Left lung (tissue), 10 donors: Measurements from ENCODE around the gene APOO. TPM values are rescaled to one million over a fixed set of nuclear protein-coding genes. Genes with fewer than 3 reads are reported as not detected.

ENCODE experiments used
- ATAC-seq: fragments of 200-7000 bp; cut with Tn5 transposase; one replicate; pipeline ENCODE4 v1.9.1; 2020; ENCODE audit warnings: moderate library complexity
- DNase-seq, 4 donors: peaks; one replicate each; pipeline ENCODE4 v3.0.0-alpha.2; 2013 to 2020
- H3K27ac ChIP-seq, 2 donors: fragments of 200-600 bp; sonication (generic) in 1 of 2; one replicate each; pipeline versions ENCODE4 v1.5.0 to v1.8.0; 2020 to 2021
- H3K27me3 ChIP-seq, 2 donors: fragments of 200-600 bp; sonication (generic) in 1 of 2; one replicate each; pipeline versions ENCODE4 v1.5.0 to v1.8.0; 2020 to 2021
- H3K36me3 ChIP-seq, 2 donors: fragments of 200-600 bp; sonication (generic) in 1 of 2; one replicate each; pipeline versions ENCODE4 v1.5.0 to v1.8.0; 2020 to 2021
- H3K4me1 ChIP-seq, 2 donors: fragments of 200-600 bp; one replicate each; pipeline ENCODE4 v1.8.0; 2021
- H3K4me3 ChIP-seq, 2 donors: fragments of 200-600 bp; sonication (generic) in 1 of 2; one replicate each; pipeline versions ENCODE4 v1.5.0 to v1.8.0; 2020 to 2021; ENCODE audit warnings: mild to moderate bottlenecking in 1 of 2
- H3K9me3 ChIP-seq, 2 donors: fragments of 200-600 bp; sonication (generic) in 1 of 2; one replicate each; pipeline versions ENCODE4 v1.5.0 to v1.8.0; 2020 to 2021
- CTCF ChIP-seq, 2 donors: fragments of 200-600 bp; sonication (generic) in 1 of 2; IDR thresholded peaks; one replicate each; pipeline versions ENCODE4 v1.5.0 to v1.8.0; 2021; ENCODE audit warnings: antibody characterized with exemption in 2 of 2
- intact Hi-C, 2 donors: fragments of 100-400 bp; cut with DNase I; formaldehyde crosslinking; loops; one replicate each; pipeline versions ENCODE4 v1.11.2 to v1.14.2; 2022
- polyA plus RNA-seq, 6 donors: library from polyadenylated mRNA; unstranded; fragments of 120-200 nt; gene quantifications; one replicate each; pipeline ENCODE4 v1.2.1, GENCODE V29; 2013; ENCODE audit not compliant: insufficient read length in 6 of 6
- total RNA-seq, 2 donors: library from RNA; stranded (reverse); fragmentation: NEBNext Ultra II Directional; extraction: Animal tissue kit (Norgen Biotek cat#: 25700); gene quantifications; one replicate each; pipeline ENCODE4 v1.2.1, GENCODE V29; 2021
- donor health status: DM: no; HTN: yes; CAD: no.
- donor health status: DM: no; HTN: no; CAD: no.

APOO gene
- total and polyA plus RNA-seq, 8 donors: 15.9 to 24.3 (median 19.6) TPM

- peak overlapping the region; percentile 79 to 92 for H3K27ac ChIP-seq
- H3K4me1 ChIP-seq: no peaks in the 10 kb centered on the region
- H3K9me3 ChIP-seq: no peaks in the 10 kb centered on the region
- no peak for ATAC-seq
- peak overlapping the region in 1 of 2 donors; percentile 52 for H3K4me3 ChIP-seq
- TF ChIP-seq CTCF (IDR thresholded peaks at IDR 0.05): no peak
- H3K27me3 ChIP-seq: no peaks in the 10 kb centered on the region
- H3K36me3 ChIP-seq: no peaks in the 10 kb centered on the region
- peak in 1 of 4 donors; percentile 32 for DNase-seq
- intact Hi-C loops: loop anchor here in 1 of 2 donors (10.0 kb wide), 2 partner anchors 154 to 214 kb away; no protein-coding TSS in a partner anchor
These were observed 674 bp upstream of the APOO start for GRCh38 chrX:23908219-23909004.

- H3K4me3 ChIP-seq: peak overlapping the region; percentile 30 to 52
- peaks cover 2 to 3% of the 10 kb centered on the region in 2 donors for H3K4me1 ChIP-seq
- no peaks in the 10 kb centered on the region for H3K27me3 ChIP-seq
- no peak for TF ChIP-seq CTCF (IDR thresholded peaks at IDR 0.05)
- H3K36me3 ChIP-seq: no peaks in the 10 kb centered on the region
- ATAC-seq (peak; percentile 1), DNase-seq (no peak)
- H3K27ac ChIP-seq: peak overlapping the region; percentile 79 to 92
- intact Hi-C loops: loop anchor here in 1 of 2 donors (10.0 kb wide), 2 partner anchors 152 to 212 kb away; no protein-coding TSS in a partner anchor
- no peaks in the 10 kb centered on the region for H3K9me3 ChIP-seq
These were observed 634 bp downstream of the APOO start for GRCh38 chrX:23907111-23907497.

GRCh38 chrX:23904096-23904495, 3.6 kb downstream of the APOO start:
- Histone ChIP-seq H3K27me3 (no peaks in the 10 kb centered on the region), H3K9me3 (no peaks in the 10 kb centered on the region), H3K27ac (no peak overlapping the region), H3K4me3 (no peak overlapping the region), H3K36me3 (no peaks in the 10 kb centered on the region), H3K4me1 (peaks cover 5 to 24% of the 10 kb centered on the region in 2 donors)
- ATAC-seq (no peak), DNase-seq (no peak)
- TF ChIP-seq CTCF (IDR thresholded peaks at IDR 0.05): no peak
- intact Hi-C loops: loop anchor here in 1 of 2 donors (5.0 to 10.0 kb wide), 3 partner anchors 122 to 209 kb away; partner anchors contain the start of gene SAT1

GRCh38 chrX:23902419-23902818, 5.3 kb downstream of the APOO start:
- peak; percentile 29 to 42 for TF ChIP-seq CTCF (IDR thresholded peaks at IDR 0.05)
- ATAC-seq: peak; percentile 81
- Histone ChIP-seq H3K27me3 (no peaks in the 10 kb centered on the region), H3K27ac (peak overlapping the region; percentile 26 to 80), H3K4me3 (no peak overlapping the region), H3K4me1 (peaks cover 5 to 26% of the 10 kb centered on the region in 2 donors), H3K36me3 (no peaks in the 10 kb centered on the region), H3K9me3 (no peaks in the 10 kb centered on the region)
- peak in 2 of 4 donors; percentile 65 to 70 for DNase-seq
- intact Hi-C loops: loop anchor here in 1 of 2 donors (5.0 to 10.0 kb wide), 3 partner anchors 120 to 208 kb away; partner anchors contain the start of gene SAT1

- Histone ChIP-seq H3K4me1 (peaks cover 5 to 26% of the 10 kb centered on the region in 2 donors), H3K27me3 (no peaks in the 10 kb centered on the region), H3K4me3 (no peak overlapping the region), H3K9me3 (no peaks in the 10 kb centered on the region), H3K27ac (peak overlapping the region; percentile 26 to 80), H3K36me3 (no peaks in the 10 kb centered on the region)
- ATAC-seq: peak; percentile 94
- TF ChIP-seq CTCF (IDR thresholded peaks at IDR 0.05): peak; percentile 10 to 22
- intact Hi-C loops: loop anchor here in 1 of 2 donors (5.0 to 10.0 kb wide), 3 partner anchors 120 to 207 kb away; partner anchors contain the start of gene SAT1
- DNase-seq: peak in 1 of 4 donors; percentile 80
These were observed 5.9 kb downstream of the APOO start for GRCh38 chrX:23901805-23902204.
